NCI-H524 (cell line): Measurements from ENCODE around the gene MAP3K9.

Experiments
- DNase-seq, 2 experiments: peaks; one replicate each; lab custom pipeline; 2025; lab: John Stamatoyannopoulos, UW

MAP3K9 gene

GRCh38 chr14:70788898-70789297, 20.4 kb downstream of the MAP3K9 start:
- peak; percentile 57 to 86 for DNase-seq

GRCh38 chr14:70785556-70785955, 23.8 kb downstream of the MAP3K9 start:
- DNase-seq = no peak

DNA sequence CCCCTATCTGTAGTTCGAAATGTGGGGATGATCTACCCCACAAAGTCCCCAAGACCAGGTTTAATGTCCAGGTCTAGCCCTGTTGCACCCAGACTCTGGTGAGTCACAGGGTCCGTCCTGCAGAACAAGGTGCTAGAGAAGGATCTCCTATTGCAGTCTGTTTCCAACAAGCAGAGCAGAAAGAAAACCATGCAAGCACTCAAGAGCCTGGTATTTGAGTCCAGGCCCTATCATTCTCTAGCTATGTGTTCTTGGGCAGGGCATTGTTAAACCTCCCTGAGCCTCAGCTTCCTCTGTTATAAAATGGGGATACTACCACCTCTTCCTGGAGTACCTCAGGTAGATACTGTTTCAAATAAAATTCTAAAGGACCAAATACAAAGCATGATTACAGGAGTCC, 24.4 kb downstream of the MAP3K9 start:
- DNase-seq = no peak

GRCh38 chr14:70782361-70782760, 27.0 kb downstream of the MAP3K9 start:
- DNase-seq = no peak

- DNase-seq = no peak
Measured at GRCh38 chr14:70780396-70781075, 28.8 kb downstream of the MAP3K9 start.

DNA sequence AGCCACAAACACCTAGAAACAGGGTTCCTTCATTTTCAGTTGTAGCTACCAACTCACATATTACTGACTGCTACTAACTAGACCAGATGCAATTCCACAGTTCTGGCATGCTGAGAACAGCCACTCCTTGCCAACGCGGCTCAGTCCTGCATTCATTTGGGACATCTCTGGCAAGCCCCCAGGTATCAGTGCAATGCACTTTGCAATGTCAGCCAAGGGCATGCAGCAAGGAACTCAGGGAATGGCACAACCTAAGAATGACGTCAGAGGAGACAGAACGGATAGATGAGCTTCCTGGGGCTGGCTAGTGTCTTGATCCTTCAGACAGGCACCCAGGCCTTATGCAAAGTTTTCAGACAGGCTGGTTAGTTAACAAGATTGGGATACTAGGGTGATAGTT, 29.6 kb downstream of the MAP3K9 start:
- DNase-seq = no peak

DNA sequence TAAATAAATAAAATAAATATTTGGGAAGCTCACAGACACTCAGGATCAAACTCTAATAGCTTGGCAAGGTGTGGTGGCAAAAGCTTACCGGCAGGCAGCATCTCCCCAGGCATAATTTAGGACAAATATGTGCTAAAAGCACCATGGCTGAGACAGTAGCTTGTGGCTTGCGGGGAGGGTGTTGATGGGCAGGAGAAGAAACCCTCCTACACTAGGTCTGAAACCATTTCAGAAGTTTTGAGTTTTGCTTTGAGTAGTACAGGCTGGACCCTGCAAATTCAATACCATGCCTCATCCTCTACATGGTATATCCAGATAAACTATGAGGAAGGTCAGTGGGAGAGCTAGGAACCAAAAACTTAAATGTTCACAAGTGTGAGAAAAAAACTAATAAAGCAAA, 33.1 kb downstream of the MAP3K9 start:
- DNase-seq = no peak

- no peak for DNase-seq
Measured at GRCh38 chr14:70773182-70773862, 36.0 kb downstream of the MAP3K9 start.

- DNase-seq = no peak
Measured at GRCh38 chr14:70771781-70772212, 37.5 kb downstream of the MAP3K9 start.

- DNase-seq = no peak
Measured at GRCh38 chr14:70770490-70770889, 38.8 kb downstream of the MAP3K9 start.

DNA sequence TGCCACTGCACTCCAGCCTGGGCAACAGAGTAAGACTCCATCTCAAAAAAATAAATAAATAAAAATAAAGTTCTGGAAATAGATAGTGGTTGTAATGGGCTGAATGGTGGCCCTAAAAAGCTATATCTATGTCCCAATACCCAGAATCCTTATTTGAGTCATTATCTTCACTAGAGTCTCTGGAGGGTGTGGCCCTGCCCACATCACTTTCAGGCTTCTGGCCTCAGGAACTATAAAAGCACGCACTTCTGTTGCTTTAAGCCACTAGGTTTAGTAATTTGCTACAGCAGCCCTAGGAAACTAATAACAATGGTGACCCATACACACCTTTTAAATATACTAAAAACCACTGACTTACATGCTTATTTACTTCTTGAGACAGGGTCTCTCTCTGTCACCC, 49.9 kb downstream of the MAP3K9 start:
- DNase-seq = no peak

- peak in 1 of 2 experiments; percentile 35 for DNase-seq
Measured at GRCh38 chr14:70755655-70756054, 53.7 kb downstream of the MAP3K9 start.

DNA sequence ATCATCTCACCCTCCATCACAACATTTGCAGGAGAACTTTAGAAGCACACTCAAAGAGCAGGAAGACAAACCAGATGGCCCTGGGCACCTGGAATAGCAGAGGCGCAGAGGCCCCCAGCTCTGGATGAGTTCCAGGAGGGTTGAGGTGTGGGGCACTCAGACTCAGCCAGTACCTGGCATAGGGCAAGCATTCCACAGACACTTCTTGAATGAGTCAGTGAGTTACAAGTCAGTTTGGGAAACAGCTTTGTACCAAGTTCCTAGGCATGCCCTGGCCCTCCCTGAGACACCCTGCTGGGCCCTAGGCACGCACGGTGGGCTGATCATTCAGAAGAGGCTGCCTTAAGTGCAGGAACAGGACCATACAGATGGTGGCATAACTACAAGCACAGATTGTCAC, 54.3 kb downstream of the MAP3K9 start:
- peak; percentile 95 for DNase-seq

DNA sequence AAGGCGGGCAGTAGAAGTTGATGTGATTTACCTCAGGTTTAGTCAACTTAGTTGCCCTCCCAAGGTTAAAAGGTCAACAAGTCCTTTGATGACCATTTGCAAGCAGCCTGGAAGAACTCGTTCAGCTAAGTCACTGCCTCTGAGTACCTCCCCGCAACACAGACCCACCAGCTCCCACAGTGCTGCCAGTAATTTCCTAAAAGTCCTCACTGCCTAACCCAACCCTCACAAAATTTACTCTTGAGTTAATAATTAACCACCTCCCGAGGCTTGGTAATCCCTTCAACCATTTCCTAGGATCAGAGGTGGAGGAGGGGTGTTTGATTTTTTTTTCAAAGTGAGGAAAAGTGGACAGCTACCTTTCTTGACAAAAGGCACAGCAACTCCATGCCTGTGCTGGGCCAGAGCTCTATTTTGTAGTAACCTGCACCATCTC, 55.8 kb downstream of the MAP3K9 start:
- no peak for DNase-seq

DNA sequence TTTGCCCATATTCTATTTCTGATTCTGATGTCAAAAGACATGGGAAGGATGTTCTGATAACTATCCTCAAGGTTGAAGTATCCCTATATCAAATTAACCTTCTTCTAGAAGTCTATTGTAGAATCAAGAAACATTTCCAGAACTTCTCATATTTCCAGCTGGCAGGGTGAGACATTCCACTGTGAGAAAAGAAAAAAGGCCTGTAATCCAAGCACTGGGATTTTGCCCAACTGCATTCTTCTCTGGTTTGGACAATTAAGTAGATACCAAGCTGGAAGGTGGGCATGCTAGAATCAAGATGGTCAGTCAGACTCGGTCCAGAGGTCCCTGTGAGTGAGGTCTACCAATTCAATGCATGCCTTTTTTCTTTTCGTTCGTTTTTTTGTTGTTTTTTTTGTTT, 60.9 kb downstream of the MAP3K9 start:
- no peak for DNase-seq

GRCh38 chr14:70744641-70745040, 64.7 kb downstream of the MAP3K9 start:
- DNase-seq = no peak

DNA sequence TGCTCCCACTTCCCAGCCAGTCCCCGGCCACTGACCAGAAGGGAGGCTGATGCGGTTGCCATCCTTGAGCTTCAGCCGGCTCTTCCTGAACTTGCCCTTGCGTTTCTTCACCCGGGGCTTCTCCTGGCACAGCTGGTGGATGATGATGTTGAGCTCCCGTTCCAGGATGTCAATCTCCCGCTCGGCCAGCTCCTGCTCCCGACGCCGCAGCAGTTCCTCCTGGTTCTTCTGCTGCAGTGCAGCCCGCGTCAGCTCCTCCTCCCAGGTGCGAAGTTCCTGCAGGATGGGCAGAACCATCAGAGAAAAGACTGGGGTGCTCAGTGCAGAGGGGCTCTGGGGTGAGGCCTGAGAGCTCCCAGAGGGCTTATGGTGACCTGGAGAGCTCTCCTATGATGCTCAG, 67.0 kb downstream of the MAP3K9 start:
- no peak for DNase-seq

DNA sequence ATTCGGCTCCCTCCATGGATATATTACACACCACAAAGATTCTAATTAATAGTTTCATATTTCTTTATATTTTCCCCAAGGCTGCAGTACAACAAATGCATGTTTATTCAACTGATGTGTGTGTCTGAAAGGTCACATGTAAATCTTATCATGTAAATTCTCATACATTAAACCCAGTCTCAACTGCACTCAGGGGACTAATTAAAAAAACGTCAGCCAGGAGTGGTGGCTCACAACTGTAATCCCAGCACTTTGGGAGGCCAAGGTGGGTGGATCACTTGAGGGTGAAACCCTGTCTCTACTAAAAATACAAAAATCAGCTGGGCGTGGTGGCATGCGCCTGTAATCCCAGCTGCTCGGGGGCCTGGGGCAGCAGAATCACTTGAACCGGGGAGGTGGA, 67.8 kb downstream of the MAP3K9 start:
- no peak for DNase-seq

GRCh38 chr14:70735043-70735442, 74.3 kb downstream of the MAP3K9 start:
- DNase-seq = peak; percentile 99 to 100

GRCh38 chr14:70731447-70732239, 77.7 kb downstream of the MAP3K9 start:
- no peak for DNase-seq

GRCh38 chr14:70730393-70730792, 78.9 kb downstream of the MAP3K9 start:
- DNase-seq = no peak

DNA sequence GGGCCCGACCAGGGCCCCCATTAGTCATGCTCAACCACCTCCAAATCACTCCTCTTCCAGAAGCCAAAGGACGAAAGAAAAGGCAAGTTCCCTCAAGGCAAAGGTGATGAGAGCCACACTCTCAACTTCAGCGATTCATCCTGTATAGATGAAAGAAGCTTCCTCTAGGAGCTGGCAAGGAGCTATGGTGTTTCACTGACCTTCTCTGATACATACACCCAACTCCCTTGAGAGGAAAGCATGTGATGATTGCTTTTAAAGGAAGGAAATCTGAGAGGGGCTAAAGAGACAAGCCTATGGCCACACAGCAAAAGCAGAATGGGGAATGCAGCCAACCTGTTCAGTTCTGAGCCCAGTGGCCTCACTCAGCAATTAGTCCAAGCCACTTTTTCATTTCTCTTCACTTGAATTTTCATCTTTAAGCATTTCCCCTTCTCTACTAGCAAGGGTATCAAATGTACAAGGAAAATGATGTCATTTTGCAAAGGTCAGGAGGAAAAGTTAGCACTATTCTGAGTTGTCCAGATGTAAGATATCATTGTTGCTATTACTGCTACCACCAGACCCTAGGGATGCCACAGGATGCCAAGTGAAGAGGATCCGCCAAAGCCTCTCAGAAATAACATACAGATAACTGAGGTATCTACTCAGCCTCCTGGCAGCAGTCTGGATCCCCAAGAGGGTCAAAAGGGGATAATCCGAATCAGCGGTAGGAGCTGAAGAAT, 82.5 kb downstream of the MAP3K9 start:
- peak in 1 of 2 experiments; percentile 29 for DNase-seq
